ENCODE data around the gene PEX11G.

DNA sequence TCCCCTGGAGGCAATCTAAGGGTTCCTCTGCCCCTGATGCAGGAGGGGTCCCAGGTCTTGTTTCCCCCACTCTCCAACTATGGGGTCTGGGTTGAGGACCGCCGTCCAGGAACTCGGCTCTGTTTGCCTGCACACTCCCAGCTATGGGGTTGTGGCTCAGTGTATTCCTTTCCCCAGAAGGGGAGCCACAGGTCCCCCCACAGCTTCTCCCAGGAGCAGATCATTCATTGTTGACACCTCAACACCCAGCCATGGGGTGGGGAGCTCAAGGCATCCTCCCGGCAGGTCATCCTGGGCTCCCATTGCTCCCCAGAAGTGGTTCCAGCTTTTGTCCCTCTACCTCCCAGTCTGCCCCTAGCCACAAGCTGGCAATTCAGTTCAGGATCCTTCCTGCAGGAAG lies 28.0 kb upstream of the PEX11G start:
- TF ChIP-seq RBBP5 (conservative IDR thresholded peaks at IDR 0.05) (no peak), MXI1 (IDR thresholded peaks at IDR 0.05; ENCODE audit: low read depth, low read length) (no peak), NFYA (IDR thresholded peaks at IDR 0.05; ENCODE audit: borderline replicate concordance, low read depth, low read length) (no peak), STAT1 (conservative IDR thresholded peaks at IDR 0.05) (no peak), RB1 (IDR thresholded peaks at IDR 0.05; ENCODE audit: borderline replicate concordance) (no peak), SMC3 (IDR thresholded peaks at IDR 0.05; ENCODE audit: borderline replicate concordance, low read length) (no peak), MTA2 (IDR thresholded peaks at IDR 0.05; ENCODE audit: low read depth) (no peak)
- TF ChIP-seq, protein P1, sequence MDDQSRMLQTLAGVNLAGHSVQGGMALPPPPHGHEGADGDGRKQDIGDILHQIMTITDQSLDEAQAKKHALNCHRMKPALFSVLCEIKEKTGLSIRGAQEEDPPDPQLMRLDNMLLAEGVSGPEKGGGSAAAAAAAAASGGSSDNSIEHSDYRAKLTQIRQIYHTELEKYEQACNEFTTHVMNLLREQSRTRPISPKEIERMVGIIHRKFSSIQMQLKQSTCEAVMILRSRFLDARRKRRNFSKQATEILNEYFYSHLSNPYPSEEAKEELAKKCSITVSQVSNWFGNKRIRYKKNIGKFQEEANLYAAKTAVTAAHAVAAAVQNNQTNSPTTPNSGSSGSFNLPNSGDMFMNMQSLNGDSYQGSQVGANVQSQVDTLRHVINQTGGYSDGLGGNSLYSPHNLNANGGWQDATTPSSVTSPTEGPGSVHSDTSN (IDR thresholded peaks at IDR 0.05; ENCODE audit: insufficient replicate concordance, low read depth, low read length) = no peak

Data from GM12878 (cell line).